ENCODE results near the gene C1QTNF1.

DNA sequence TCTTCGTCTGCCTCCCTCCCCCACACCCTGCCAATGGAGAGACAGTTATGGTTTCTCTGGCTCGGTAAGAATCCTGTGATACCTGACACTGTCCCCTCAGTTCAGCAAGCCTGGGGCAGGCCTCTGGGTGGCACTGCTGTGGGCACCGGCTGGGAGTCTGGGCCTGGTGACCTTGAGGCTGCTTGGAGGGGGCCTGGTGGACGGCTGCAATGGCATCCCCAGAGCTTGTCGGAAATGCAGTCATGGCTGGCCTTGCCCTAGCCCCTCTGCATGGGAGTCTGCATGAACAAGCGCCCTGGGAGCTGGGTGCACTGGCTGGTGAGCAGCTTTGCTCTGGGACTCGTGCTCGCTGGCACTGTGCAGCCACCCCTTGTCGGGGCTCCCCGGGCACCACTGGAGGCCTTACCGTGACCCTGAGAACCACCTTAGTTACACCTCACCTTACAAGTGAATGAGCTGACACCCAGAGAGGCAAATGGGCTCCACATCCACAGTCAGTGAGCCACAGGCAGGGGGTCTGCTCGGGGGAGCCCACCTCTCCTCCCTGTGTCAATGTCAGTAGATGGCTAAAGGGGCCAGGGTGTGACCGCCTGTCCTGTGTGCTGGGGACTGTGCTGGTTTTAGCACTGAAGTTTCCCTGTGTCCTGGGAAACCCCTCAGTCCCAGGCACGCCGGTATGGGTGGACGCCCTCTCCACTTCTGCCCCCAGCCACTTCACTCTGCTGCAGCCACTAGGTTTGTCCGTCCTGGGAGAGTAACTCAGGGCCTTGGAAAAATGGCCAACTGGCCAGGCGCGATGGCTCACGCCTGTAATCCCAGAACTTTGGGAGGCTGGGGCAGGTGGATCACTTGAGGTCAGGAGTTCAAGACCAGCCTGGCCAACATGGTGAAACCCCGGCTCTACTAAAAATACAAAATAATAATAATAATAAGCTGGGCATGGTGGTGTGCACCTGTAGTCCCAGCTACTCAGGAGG, 45.7 kb upstream of the C1QTNF1 start:
- TF ChIP-seq ZNF274 (IDR thresholded peaks at IDR 0.05; ENCODE audit: low read depth, low read length) (no peak), YY1 (IDR thresholded peaks at IDR 0.05; ENCODE audit: insufficient read depth, insufficient read length) (no peak)

Data from NT2/D1 (cell line).